ENCODE measurements around the gene GCG. TPM values are rescaled to one million over a fixed set of nuclear protein-coding genes. Genes with fewer than 3 reads are reported as not detected.

Gene GCG
- total RNA-seq, 1 experiment from 2014 or later, result not detected

DNA sequence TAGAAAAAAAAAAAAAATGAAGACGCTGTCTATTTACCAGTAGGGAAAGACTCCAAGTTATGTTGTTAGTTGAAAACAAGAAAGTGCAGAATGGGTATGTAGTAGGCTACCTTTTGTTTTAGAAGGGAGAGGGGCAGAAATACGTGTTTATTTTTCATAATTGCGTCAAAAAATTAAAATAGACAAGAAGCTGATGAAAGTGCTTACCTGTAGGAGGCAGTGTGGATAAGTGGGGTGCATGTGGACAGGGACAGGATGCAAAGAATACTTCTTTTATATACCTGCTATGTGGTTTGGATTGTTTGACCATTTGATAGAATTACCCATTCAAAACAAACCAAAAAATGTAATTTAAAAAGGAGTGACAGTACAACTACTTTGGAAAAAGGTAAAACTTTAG is 3.0 kb upstream of the GCG start:
- H3K27ac Mint-ChIP-seq (ENCODE audit: unreplicated experiment), result no peak overlapping the region
- H3K36me3 Mint-ChIP-seq (ENCODE audit: insufficient read depth, unreplicated experiment), result no peaks in the 10 kb centered on the region
- TF ChIP-seq, protein P1, sequence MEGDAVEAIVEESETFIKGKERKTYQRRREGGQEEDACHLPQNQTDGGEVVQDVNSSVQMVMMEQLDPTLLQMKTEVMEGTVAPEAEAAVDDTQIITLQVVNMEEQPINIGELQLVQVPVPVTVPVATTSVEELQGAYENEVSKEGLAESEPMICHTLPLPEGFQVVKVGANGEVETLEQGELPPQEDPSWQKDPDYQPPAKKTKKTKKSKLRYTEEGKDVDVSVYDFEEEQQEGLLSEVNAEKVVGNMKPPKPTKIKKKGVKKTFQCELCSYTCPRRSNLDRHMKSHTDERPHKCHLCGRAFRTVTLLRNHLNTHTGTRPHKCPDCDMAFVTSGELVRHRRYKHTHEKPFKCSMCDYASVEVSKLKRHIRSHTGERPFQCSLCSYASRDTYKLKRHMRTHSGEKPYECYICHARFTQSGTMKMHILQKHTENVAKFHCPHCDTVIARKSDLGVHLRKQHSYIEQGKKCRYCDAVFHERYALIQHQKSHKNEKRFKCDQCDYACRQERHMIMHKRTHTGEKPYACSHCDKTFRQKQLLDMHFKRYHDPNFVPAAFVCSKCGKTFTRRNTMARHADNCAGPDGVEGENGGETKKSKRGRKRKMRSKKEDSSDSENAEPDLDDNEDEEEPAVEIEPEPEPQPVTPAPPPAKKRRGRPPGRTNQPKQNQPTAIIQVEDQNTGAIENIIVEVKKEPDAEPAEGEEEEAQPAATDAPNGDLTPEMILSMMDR (IDR thresholded peaks at IDR 0.05; ENCODE audit: unreplicated experiment), result no peak
- no peaks in the 10 kb centered on the region for H3K27me3 Mint-ChIP-seq (ENCODE audit: unreplicated experiment)
- no peak for DNase-seq
- BruUV-seq (replicated peaks), result no TSS peak
- H3K4me1 Mint-ChIP-seq (ENCODE audit: low read depth, unreplicated experiment), result peaks cover 9% of the 10 kb centered on the region
- intact Hi-C loops (cut with micrococcal nuclease; ENCODE audit: unreplicated experiment), result no loop called here
- no peaks in the 10 kb centered on the region for H3K9me3 Mint-ChIP-seq (ENCODE audit: low read depth, unreplicated experiment)
- H3K4me3 Mint-ChIP-seq (ENCODE audit: low read depth, unreplicated experiment), result no peak overlapping the region
- CTCF ChIA-PET, result interaction anchor here (0.6 to 1.1 kb wide), 4 partner anchors 11 to 164 kb away, joined by 3 to 7 read pairs (median 3); partner anchors contain the start of gene IFIH1

DNA sequence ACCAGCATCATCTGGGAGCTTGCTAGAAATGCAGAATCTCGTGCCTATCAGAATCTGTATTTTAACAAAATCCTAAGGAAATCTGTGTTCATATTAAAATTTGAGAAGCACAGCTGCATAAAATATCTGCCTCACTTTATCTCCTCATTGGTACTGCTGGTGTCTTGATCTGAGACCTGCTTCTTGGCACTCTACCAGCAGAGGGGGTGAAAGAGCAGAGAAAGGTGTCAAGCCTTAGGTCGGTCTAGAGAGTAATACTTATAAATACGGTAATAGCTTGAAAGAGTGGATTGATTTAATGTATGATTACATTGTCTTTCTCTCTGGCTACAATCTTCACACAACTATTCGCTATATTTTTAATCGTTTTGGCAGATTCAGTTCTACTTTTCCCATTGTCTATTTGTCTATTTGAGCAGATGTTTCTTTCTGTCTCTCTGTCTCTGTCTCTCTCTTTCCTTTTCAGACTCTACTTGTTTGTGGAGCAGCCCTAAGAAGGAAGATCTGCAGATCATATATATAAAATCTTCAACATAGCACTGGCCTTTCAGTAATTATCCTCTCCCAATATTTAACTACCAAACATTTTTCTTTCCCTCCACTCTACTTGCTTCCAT is 1.7 kb upstream of the GCG start:
- CTCF ChIA-PET, result interaction anchor here (0.5 to 1.6 kb wide), 5 partner anchors 26 to 168 kb away, joined by 3 to 25 read pairs (median 3); no protein-coding TSS in a partner anchor
- Mint-ChIP-seq H3K27me3 (ENCODE audit: unreplicated experiment) (no peaks in the 10 kb centered on the region), H3K4me3 (ENCODE audit: low read depth, unreplicated experiment) (peak overlapping the region; percentile 29), H3K4me1 (ENCODE audit: low read depth, unreplicated experiment) (peaks cover 9% of the 10 kb centered on the region), H3K9me3 (ENCODE audit: low read depth, unreplicated experiment) (no peaks in the 10 kb centered on the region), H3K36me3 (ENCODE audit: insufficient read depth, unreplicated experiment) (no peaks in the 10 kb centered on the region), H3K27ac (ENCODE audit: unreplicated experiment) (no peak overlapping the region)
- intact Hi-C loops (cut with micrococcal nuclease; ENCODE audit: unreplicated experiment), result loop anchor here (1.0 kb wide), 2 partner anchors 68 to 148 kb away; no protein-coding TSS in a partner anchor
- TF ChIP-seq, protein P1 (IDR thresholded peaks at IDR 0.05; ENCODE audit: unreplicated experiment), result peak; percentile 77
- BruUV-seq (replicated peaks), result no TSS peak
- DNase-seq, result peak; percentile 77

DNA sequence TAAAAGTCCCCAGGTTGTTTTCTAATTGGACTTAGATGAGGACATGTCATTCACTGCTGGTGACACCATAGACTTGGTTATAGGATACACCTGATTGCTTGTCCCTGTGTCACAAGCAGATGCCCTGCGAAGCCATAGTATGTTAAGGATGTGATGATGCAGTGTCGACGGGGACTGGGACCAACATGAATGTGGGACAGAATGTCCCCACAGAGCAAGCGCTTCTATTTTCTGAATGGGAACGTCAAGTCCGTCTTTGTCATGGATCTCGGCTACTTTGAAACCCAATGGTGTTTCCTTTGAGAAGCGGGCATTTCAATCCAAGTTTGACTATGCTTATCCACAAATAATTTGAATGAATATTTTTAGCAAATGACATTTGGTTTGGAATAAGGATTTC is 2.1 kb downstream of the GCG start:
- no peaks in the 10 kb centered on the region for H3K27me3 Mint-ChIP-seq (ENCODE audit: unreplicated experiment)
- DNase-seq, result no peak
- TF ChIP-seq, protein P1 (IDR thresholded peaks at IDR 0.05; ENCODE audit: unreplicated experiment), result no peak
- no peak overlapping the region for H3K4me3 Mint-ChIP-seq (ENCODE audit: low read depth, unreplicated experiment)
- H3K36me3 Mint-ChIP-seq (ENCODE audit: insufficient read depth, unreplicated experiment), result no peaks in the 10 kb centered on the region
- H3K9me3 Mint-ChIP-seq (ENCODE audit: low read depth, unreplicated experiment), result no peaks in the 10 kb centered on the region
- intact Hi-C loops (cut with micrococcal nuclease; ENCODE audit: unreplicated experiment), result no loop called here
- no peak overlapping the region for H3K27ac Mint-ChIP-seq (ENCODE audit: unreplicated experiment)
- peaks cover 23% of the 10 kb centered on the region for H3K4me1 Mint-ChIP-seq (ENCODE audit: low read depth, unreplicated experiment)
- CTCF ChIA-PET, result no interaction called here
- no TSS peak for BruUV-seq (replicated peaks)

DNA sequence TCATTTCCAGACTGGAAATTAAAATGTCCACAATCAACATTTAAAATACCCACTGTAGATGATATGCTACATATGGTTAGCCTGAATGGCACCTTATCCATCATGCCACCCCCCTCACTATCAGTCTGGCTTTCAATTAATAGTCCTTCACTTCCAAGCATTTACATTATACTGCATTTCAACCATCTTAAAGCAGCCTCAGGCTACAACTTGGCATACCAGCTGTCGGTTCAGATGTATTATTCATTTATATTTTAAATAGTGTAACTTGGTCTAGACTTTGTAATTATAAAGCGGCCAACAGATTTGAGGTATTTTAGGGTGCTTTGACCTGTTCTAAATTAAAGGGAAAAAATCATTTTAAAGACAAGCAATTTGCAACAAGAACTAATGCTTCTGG is 2.6 kb downstream of the GCG start:
- intact Hi-C loops (cut with micrococcal nuclease; ENCODE audit: unreplicated experiment), result no loop called here
- BruUV-seq (replicated peaks), result no TSS peak
- Mint-ChIP-seq H3K27ac (ENCODE audit: unreplicated experiment) (no peak overlapping the region), H3K4me3 (ENCODE audit: low read depth, unreplicated experiment) (no peak overlapping the region), H3K4me1 (ENCODE audit: low read depth, unreplicated experiment) (peaks cover 23% of the 10 kb centered on the region), H3K9me3 (ENCODE audit: low read depth, unreplicated experiment) (no peaks in the 10 kb centered on the region), H3K27me3 (ENCODE audit: unreplicated experiment) (no peaks in the 10 kb centered on the region), H3K36me3 (ENCODE audit: insufficient read depth, unreplicated experiment) (no peaks in the 10 kb centered on the region)
- CTCF ChIA-PET, result no interaction called here
- DNase-seq, result no peak
- TF ChIP-seq, protein P1 (IDR thresholded peaks at IDR 0.05; ENCODE audit: unreplicated experiment), result no peak

Measured in Calu3 (cell line).